ENCODE data around the gene TMBIM6. TPM values are rescaled to one million over a fixed set of nuclear protein-coding genes. Genes with fewer than 3 reads are reported as not detected.
"Not testable (repeated sequence)": the region's sequence is repeated elsewhere in the genome, so short reads cannot be mapped to it uniquely, and the experiment has no call there.

Gene TMBIM6
- total and polyA plus RNA-seq, 5 donors from 2014 or later = 376 to 1,224 (median 1,179) TPM

GRCh38 chr12:49733219-49734017, 7.9 kb upstream of the TMBIM6 start:
- H3K36me3 ChIP-seq (ENCODE audit: control insufficient read depth, insufficient read depth, low read length) = no peaks in the 10 kb centered on the region
- Mint-ChIP-seq H3K4me1 (no peaks in the 10 kb centered on the region), H3K27ac (no peak overlapping the region), H3K4me3 (no peak overlapping the region), H3K27me3 (peaks cover 22% of the 10 kb centered on the region), H3K36me3 (no peaks in the 10 kb centered on the region), H3K9me3 (peaks cover 0 to 7% (median 3%) of the 10 kb centered on the region in 7 donors)
- H3K27ac ChIP-seq (ENCODE audit: insufficient read depth, low read length, poor library complexity, severe bottlenecking) = no peak overlapping the region
- no peak for ATAC-seq (ENCODE audit: low read depth in 2 of 2)
- H3K4me1 ChIP-seq (ENCODE audit: control insufficient read depth, insufficient read depth, low read length, poor library complexity, severe bottlenecking) = no peaks in the 10 kb centered on the region
- H3K9me3 ChIP-seq (ENCODE audit: control insufficient read depth in 2 of 2, low read length in 2 of 2) = no peaks in the 10 kb centered on the region
- no peak overlapping the region for H3K4me3 ChIP-seq (ENCODE audit: low read depth, low read length)
- DNase-seq = no peak
- peaks cover 7% of the 10 kb centered on the region for H3K27me3 ChIP-seq (ENCODE audit: control insufficient read depth, insufficient read depth, low read length)

GRCh38 chr12:49734900-49735299, 6.5 kb upstream of the TMBIM6 start:
- H3K36me3 Mint-ChIP-seq; ATAC-seq (ENCODE audit: low read depth in 2 of 2); H3K27me3 ChIP-seq (ENCODE audit: control insufficient read depth, insufficient read depth, low read length); H3K4me1 ChIP-seq (ENCODE audit: control insufficient read depth, insufficient read depth, low read length, poor library complexity, severe bottlenecking); H3K4me1 Mint-ChIP-seq; H3K27ac Mint-ChIP-seq; DNase-seq; H3K4me3 ChIP-seq (ENCODE audit: low read depth, low read length); H3K4me3 Mint-ChIP-seq; H3K27ac ChIP-seq (ENCODE audit: insufficient read depth, low read length, poor library complexity, severe bottlenecking); H3K9me3 ChIP-seq (ENCODE audit: control insufficient read depth in 2 of 2, low read length in 2 of 2); H3K36me3 ChIP-seq (ENCODE audit: control insufficient read depth, insufficient read depth, low read length); H3K9me3 Mint-ChIP-seq: not testable (repeated sequence)
- H3K27me3 Mint-ChIP-seq = peaks cover 22% of the 10 kb centered on the region

- H3K27ac Mint-ChIP-seq; H3K27ac ChIP-seq (ENCODE audit: insufficient read depth, low read length, poor library complexity, severe bottlenecking); H3K36me3 Mint-ChIP-seq; H3K9me3 ChIP-seq (ENCODE audit: control insufficient read depth in 2 of 2, low read length in 2 of 2); DNase-seq; H3K4me3 Mint-ChIP-seq; H3K27me3 ChIP-seq (ENCODE audit: control insufficient read depth, insufficient read depth, low read length); ATAC-seq (ENCODE audit: low read depth in 2 of 2); H3K9me3 Mint-ChIP-seq; H3K4me3 ChIP-seq (ENCODE audit: low read depth, low read length); H3K36me3 ChIP-seq (ENCODE audit: control insufficient read depth, insufficient read depth, low read length): not testable (repeated sequence)
- H3K27me3 Mint-ChIP-seq = peaks cover 21% of the 10 kb centered on the region
- peaks cover 21% of the 10 kb centered on the region for H3K4me1 ChIP-seq (ENCODE audit: control insufficient read depth, insufficient read depth, low read length, poor library complexity, severe bottlenecking)
- H3K4me1 Mint-ChIP-seq = peaks cover 5 to 27% (median 14%) of the 10 kb centered on the region in 4 donors
Measured at GRCh38 chr12:49738721-49739120, 2.6 kb upstream of the TMBIM6 start.

DNA sequence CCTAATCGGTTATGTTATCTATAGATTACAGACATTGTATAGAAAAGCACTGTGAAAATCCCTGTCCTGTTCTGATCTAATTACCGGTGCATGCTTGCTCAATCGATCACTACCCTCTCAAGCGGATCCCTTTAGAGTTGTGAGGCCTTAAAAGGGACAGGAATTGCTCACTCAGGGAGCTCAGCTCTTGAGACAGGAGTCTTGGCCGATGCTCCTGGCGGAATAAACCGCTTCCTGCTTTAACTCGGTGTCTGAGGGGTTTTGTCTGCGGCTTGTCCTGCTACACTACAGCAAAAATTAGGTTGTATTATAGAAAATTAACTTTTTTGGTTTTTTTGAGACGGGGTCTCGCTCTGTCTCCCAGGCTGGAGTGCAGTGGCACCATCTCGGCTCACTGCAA, 1.1 kb upstream of the TMBIM6 start:
- Histone ChIP-seq H3K27ac (ENCODE audit: insufficient read depth, low read length, poor library complexity, severe bottlenecking) (peak overlapping the region; percentile 99), H3K4me1 (ENCODE audit: control insufficient read depth, insufficient read depth, low read length, poor library complexity, severe bottlenecking) (peaks cover 36% of the 10 kb centered on the region)
- peaks cover 11 to 42% (median 26%) of the 10 kb centered on the region in 4 donors for H3K4me1 Mint-ChIP-seq
- H3K9me3 Mint-ChIP-seq; H3K9me3 ChIP-seq (ENCODE audit: control insufficient read depth in 2 of 2, low read length in 2 of 2); H3K27me3 ChIP-seq (ENCODE audit: control insufficient read depth, insufficient read depth, low read length); H3K27ac Mint-ChIP-seq; H3K36me3 ChIP-seq (ENCODE audit: control insufficient read depth, insufficient read depth, low read length); ATAC-seq (ENCODE audit: low read depth in 2 of 2); H3K4me3 Mint-ChIP-seq; DNase-seq; H3K4me3 ChIP-seq (ENCODE audit: low read depth, low read length): not testable (repeated sequence)
- peaks cover 16% of the 10 kb centered on the region for H3K27me3 Mint-ChIP-seq
- H3K36me3 Mint-ChIP-seq = peaks cover 22% of the 10 kb centered on the region

DNA sequence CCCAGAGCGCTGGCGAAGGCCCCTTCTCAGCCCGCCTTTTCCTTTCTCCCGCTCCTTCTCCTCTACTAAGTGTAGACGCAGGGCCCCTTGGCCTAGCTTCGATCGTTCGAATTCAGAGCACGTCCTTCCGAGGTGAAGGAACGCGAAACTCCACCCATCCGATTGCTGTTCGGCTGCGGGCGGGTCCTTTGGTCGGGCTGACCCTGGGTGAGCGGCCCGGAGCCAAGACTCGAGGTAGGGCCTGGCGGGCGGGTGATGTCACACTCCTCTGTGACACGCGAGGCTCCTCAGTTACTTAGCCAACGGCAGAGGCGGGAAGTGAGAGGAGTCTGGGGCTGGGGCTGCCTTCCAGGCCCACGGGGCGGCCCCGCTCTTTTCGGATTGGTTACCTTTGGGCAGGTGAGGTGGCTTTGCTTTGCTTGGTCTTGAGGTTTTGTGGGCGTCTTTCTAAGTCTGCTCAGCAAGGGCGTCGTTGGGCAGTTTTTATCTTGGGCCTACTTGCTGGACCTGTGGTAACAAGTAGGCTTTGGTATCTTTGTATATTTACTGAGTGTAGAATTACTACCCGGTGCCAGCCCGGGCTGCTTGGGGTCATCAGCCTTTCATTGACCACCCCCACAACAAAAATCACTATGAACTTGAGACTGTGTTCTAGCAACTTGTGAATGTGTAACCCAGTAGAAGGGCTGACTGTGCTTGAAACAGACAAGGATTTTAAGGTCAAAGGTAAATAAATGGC, 694 bp downstream of the TMBIM6 start:
- peaks cover 11% of the 10 kb centered on the region for H3K27me3 Mint-ChIP-seq
- no peaks in the 10 kb centered on the region for H3K27me3 ChIP-seq (ENCODE audit: control insufficient read depth, insufficient read depth, low read length)
- H3K9me3 Mint-ChIP-seq = no peaks in the 10 kb centered on the region
- H3K4me1 Mint-ChIP-seq = peaks cover 15 to 60% (median 39%) of the 10 kb centered on the region in 4 donors
- no peaks in the 10 kb centered on the region for H3K9me3 ChIP-seq (ENCODE audit: control insufficient read depth in 2 of 2, low read length in 2 of 2)
- H3K27ac Mint-ChIP-seq = peak overlapping the region; percentile 97 to 100 (median 99)
- H3K4me3 Mint-ChIP-seq = peak overlapping the region; percentile 91 to 97 (median 96)
- H3K36me3 ChIP-seq (ENCODE audit: control insufficient read depth, insufficient read depth, low read length) = peaks cover 7% of the 10 kb centered on the region
- H3K27ac ChIP-seq (ENCODE audit: insufficient read depth, low read length, poor library complexity, severe bottlenecking) = peak overlapping the region; percentile 99
- DNase-seq = peak; percentile 84 to 92 (median 86)
- peak; percentile 56 to 58 for ATAC-seq (ENCODE audit: low read depth in 2 of 2)
- peak overlapping the region; percentile 95 for H3K4me3 ChIP-seq (ENCODE audit: low read depth, low read length)
- H3K36me3 Mint-ChIP-seq = peaks cover 29% of the 10 kb centered on the region
- peaks cover 48% of the 10 kb centered on the region for H3K4me1 ChIP-seq (ENCODE audit: control insufficient read depth, insufficient read depth, low read length, poor library complexity, severe bottlenecking)

GRCh38 chr12:49744363-49744885, 3.1 kb downstream of the TMBIM6 start:
- H3K36me3 Mint-ChIP-seq = peaks cover 29% of the 10 kb centered on the region
- H3K4me3 Mint-ChIP-seq = peak overlapping the region; percentile 61 to 91 (median 74)
- DNase-seq (no peak), ATAC-seq (ENCODE audit: low read depth in 2 of 2) (no peak)
- H3K27ac ChIP-seq (ENCODE audit: insufficient read depth, low read length, poor library complexity, severe bottlenecking) = peak overlapping the region; percentile 19
- peak overlapping the region; percentile 95 for H3K4me3 ChIP-seq (ENCODE audit: low read depth, low read length)
- peaks cover 26 to 83% (median 59%) of the 10 kb centered on the region in 4 donors for H3K4me1 Mint-ChIP-seq
- no peaks in the 10 kb centered on the region for H3K9me3 ChIP-seq (ENCODE audit: control insufficient read depth in 2 of 2, low read length in 2 of 2)
- H3K27ac Mint-ChIP-seq = peak overlapping the region; percentile 1 to 99 (median 86)
- peaks cover 11% of the 10 kb centered on the region for H3K36me3 ChIP-seq (ENCODE audit: control insufficient read depth, insufficient read depth, low read length)
- no peaks in the 10 kb centered on the region for H3K9me3 Mint-ChIP-seq
- H3K27me3 ChIP-seq (ENCODE audit: control insufficient read depth, insufficient read depth, low read length) = no peaks in the 10 kb centered on the region
- H3K4me1 ChIP-seq (ENCODE audit: control insufficient read depth, insufficient read depth, low read length, poor library complexity, severe bottlenecking) = peaks cover 71% of the 10 kb centered on the region
- H3K27me3 Mint-ChIP-seq = peaks cover 11% of the 10 kb centered on the region

- H3K9me3 ChIP-seq (ENCODE audit: control insufficient read depth in 2 of 2, low read length in 2 of 2) = no peaks in the 10 kb centered on the region
- peaks cover 39% of the 10 kb centered on the region for H3K36me3 Mint-ChIP-seq
- H3K36me3 ChIP-seq (ENCODE audit: control insufficient read depth, insufficient read depth, low read length) = peaks cover 27% of the 10 kb centered on the region
- peak overlapping the region; percentile 37 for H3K27ac ChIP-seq (ENCODE audit: insufficient read depth, low read length, poor library complexity, severe bottlenecking)
- H3K27me3 ChIP-seq (ENCODE audit: control insufficient read depth, insufficient read depth, low read length) = no peaks in the 10 kb centered on the region
- peaks cover 53 to 98% (median 80%) of the 10 kb centered on the region in 4 donors for H3K4me1 Mint-ChIP-seq
- no peak for DNase-seq
- H3K4me3 ChIP-seq (ENCODE audit: low read depth, low read length) = peak overlapping the region; percentile 69
- ATAC-seq (ENCODE audit: low read depth in 2 of 2) = no peak
- no peaks in the 10 kb centered on the region for H3K9me3 Mint-ChIP-seq
- H3K27ac Mint-ChIP-seq = peak overlapping the region; percentile 6 to 84 (median 39)
- H3K4me1 ChIP-seq (ENCODE audit: control insufficient read depth, insufficient read depth, low read length, poor library complexity, severe bottlenecking) = peaks cover 87% of the 10 kb centered on the region
- no peaks in the 10 kb centered on the region for H3K27me3 Mint-ChIP-seq
- peak overlapping the region; percentile 46 to 81 (median 66) for H3K4me3 Mint-ChIP-seq
Measured at GRCh38 chr12:49748306-49748705, 6.9 kb downstream of the TMBIM6 start.
